Epithelial cell of proximal tubule (primary cell): ENCODE results near the gene TBX10. TPM values are rescaled to one million over a fixed set of nuclear protein-coding genes. Genes with fewer than 3 reads are reported as not detected.

Experiments
- DNase-seq: peaks from one replicate; pipeline ENCODE4 v3.0.0-alpha.2; 2011; ENCODE audit warnings: low read depth
- H3K4me3 ChIP-seq: 2 replicates; pipeline ENCODE4 v1.5.1; 2011; ENCODE audit warnings: low read depth, mild to moderate bottlenecking, low read length
- CTCF ChIP-seq: conservative IDR thresholded peaks from 2 replicates; pipeline ENCODE4 v1.5.1; 2012; ENCODE audit warnings: low read depth, mild to moderate bottlenecking, low read length
- total RNA-seq: library from RNA; depleted of rRNA; stranded (reverse); fragments of >200 nt; gene quantifications from 2 replicates; pipeline ENCODE4 v1.2.3, GENCODE V29; 2015

TBX10 gene
- total RNA-seq, 1 donor from 2014 or later: not detected

- no peak overlapping the region for H3K4me3 ChIP-seq
- no peak for DNase-seq
- no peak for TF ChIP-seq CTCF
These were observed 7.7 kb downstream of the TBX10 start for GRCh38 chr11:67631853-67632174.

- no peak for DNase-seq
- no peak for TF ChIP-seq CTCF
- H3K4me3 ChIP-seq: no peak overlapping the region
These were observed 8.2 kb downstream of the TBX10 start for GRCh38 chr11:67631411-67631810.

GRCh38 chr11:67630943-67631331, 8.6 kb downstream of the TBX10 start:
- no peak for TF ChIP-seq CTCF
- peak overlapping the region; percentile 78 for H3K4me3 ChIP-seq
- no peak for DNase-seq

- DNase-seq: no peak
- peak; percentile 72 for TF ChIP-seq CTCF
- H3K4me3 ChIP-seq: peak overlapping the region; percentile 78
These were observed 9.2 kb downstream of the TBX10 start for GRCh38 chr11:67630228-67630942.

- H3K4me3 ChIP-seq: peak within 1 kb of the TSS; percentile 78
- TF ChIP-seq CTCF: peak; percentile 76
- DNase-seq: no peak
These were observed 10.0 kb downstream of the TBX10 start, which contains the start of gene NUDT8 for GRCh38 chr11:67629386-67630227. Gene NUDT8 (minus strand): TSS chr11:67629937. CDS start chr11:67629911, 26 bp downstream.

GRCh38 chr11:67628710-67629385, 10.7 kb downstream of the TBX10 start:
- peak overlapping the region; percentile 63 for H3K4me3 ChIP-seq
- no peak for TF ChIP-seq CTCF
- no peak for DNase-seq
